HG03025 (cell line): ENCODE data around the gene MSMO1.

ENCODE experiments used
- ATAC-seq: cut with Tn5 transposase; IDR thresholded peaks from one replicate; pipeline ENCODE4 v1.9.1; 2021; ENCODE audit warnings: mild to moderate bottlenecking, moderate library complexity; ENCODE audit not compliant: unreplicated experiment, low FRiP score

MSMO1 gene

GRCh38 chr4:165359506-165359905 lies 32.0 kb downstream of the MSMO1 start:
- no peak for ATAC-seq

- no peak for ATAC-seq
Measured at GRCh38 chr4:165360041-165360695, 32.7 kb downstream of the MSMO1 start.

GRCh38 chr4:165360985-165361670 lies 33.7 kb downstream of the MSMO1 start:
- ATAC-seq = no peak

GRCh38 chr4:165361810-165362209 lies 34.3 kb downstream of the MSMO1 start:
- ATAC-seq = no peak

- no peak for ATAC-seq
Measured at GRCh38 chr4:165364452-165365080, 37.1 kb downstream of the MSMO1 start.

GRCh38 chr4:165367040-165367439 lies 39.6 kb downstream of the MSMO1 start:
- ATAC-seq = no peak

- ATAC-seq = no peak
Measured at GRCh38 chr4:165368114-165368513, 40.6 kb downstream of the MSMO1 start.

GRCh38 chr4:165368567-165368966 lies 41.1 kb downstream of the MSMO1 start:
- ATAC-seq = no peak

GRCh38 chr4:165369522-165369921 lies 42.1 kb downstream of the MSMO1 start:
- no peak for ATAC-seq

GRCh38 chr4:165370530-165370929 lies 43.1 kb downstream of the MSMO1 start:
- ATAC-seq = no peak

- no peak for ATAC-seq
Measured at GRCh38 chr4:165375465-165375864, 48.0 kb downstream of the MSMO1 start.

- no peak for ATAC-seq
Measured at GRCh38 chr4:165378398-165378744, 50.9 kb downstream of the MSMO1 start.

GRCh38 chr4:165378745-165379677 lies 51.5 kb downstream of the MSMO1 start, which contains the start of gene CPE:
Gene CPE, plus strand, starts transcription at chr4:165379008. Its CDS starts 214 bp downstream, at chr4:165379222.
- no peak for ATAC-seq

- ATAC-seq = no peak
Measured at GRCh38 chr4:165379678-165380064, 52.2 kb downstream of the MSMO1 start.

- ATAC-seq = no peak
Measured at GRCh38 chr4:165380805-165381204, 53.3 kb downstream of the MSMO1 start.

GRCh38 chr4:165381821-165382373 lies 54.4 kb downstream of the MSMO1 start:
- no peak for ATAC-seq

GRCh38 chr4:165382640-165383039 lies 55.2 kb downstream of the MSMO1 start:
- ATAC-seq = no peak

- ATAC-seq = no peak
Measured at GRCh38 chr4:165383591-165384073, 56.2 kb downstream of the MSMO1 start.

GRCh38 chr4:165384186-165384585 lies 56.7 kb downstream of the MSMO1 start:
- no peak for ATAC-seq

- no peak for ATAC-seq
Measured at GRCh38 chr4:165384598-165384997, 57.1 kb downstream of the MSMO1 start.
